NCI-H2081 treated with DMSO at 0.1 percent for 48 hours (cell line): ENCODE measurements around the gene ZFP2.

Experiments used
- DNase-seq: peaks from one replicate; lab custom pipeline; 2025; lab: John Stamatoyannopoulos, UW

ZFP2 gene

DNA sequence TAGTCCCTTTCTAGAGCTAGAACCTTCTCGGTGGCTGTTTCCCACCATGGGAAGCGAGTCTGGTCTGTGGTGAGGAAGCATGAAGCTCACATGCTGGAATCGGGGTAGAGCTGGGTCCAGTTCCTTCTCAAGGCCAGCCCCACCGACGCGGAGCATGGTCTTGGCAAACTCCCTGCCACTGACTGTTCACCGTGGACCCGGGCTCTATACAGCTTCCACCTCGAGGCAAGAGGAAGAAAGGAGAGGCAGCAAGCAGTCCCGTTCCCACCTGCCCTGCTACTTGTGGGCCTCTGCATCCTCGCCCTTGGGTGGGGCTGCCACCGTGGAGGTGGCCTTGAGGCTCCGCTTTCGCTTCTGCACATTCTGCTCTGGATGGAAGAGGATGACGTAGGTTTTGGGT lies 85.7 kb downstream of the ZFP2 start:
- DNase-seq, result no peak
